NCI-H2196 (cell line): ENCODE measurements around the gene FCN1.

Experiments used
- DNase-seq: peaks from one replicate; lab custom pipeline; 2025; ENCODE audit not compliant: unreplicated experiment; lab: John Stamatoyannopoulos, UW

Gene FCN1

GRCh38 chr9:134879664-134880483 is 37.8 kb downstream of the FCN1 start:
- no peak for DNase-seq

GRCh38 chr9:134877541-134877940 is 40.2 kb downstream of the FCN1 start:
- no peak for DNase-seq

- no peak for DNase-seq
These were observed 42.3 kb downstream of the FCN1 start for GRCh38 chr9:134875371-134875770.

GRCh38 chr9:134872482-134873231 is 45.1 kb downstream of the FCN1 start:
- DNase-seq, result no peak

- no peak for DNase-seq
These were observed 45.9 kb downstream of the FCN1 start for GRCh38 chr9:134871697-134872340.

GRCh38 chr9:134870746-134871662 is 46.7 kb downstream of the FCN1 start:
- no peak for DNase-seq

GRCh38 chr9:134870301-134870694 is 47.4 kb downstream of the FCN1 start:
- DNase-seq, result no peak

- DNase-seq, result no peak
These were observed 48.0 kb downstream of the FCN1 start for GRCh38 chr9:134869554-134870300.

GRCh38 chr9:134868751-134869553 is 48.8 kb downstream of the FCN1 start:
- no peak for DNase-seq

- no peak for DNase-seq
These were observed 49.6 kb downstream of the FCN1 start for GRCh38 chr9:134867917-134868750.

- DNase-seq, result no peak
These were observed 52.9 kb downstream of the FCN1 start for GRCh38 chr9:134864821-134865190.

GRCh38 chr9:134863941-134864820 is 53.5 kb downstream of the FCN1 start:
- DNase-seq, result no peak

GRCh38 chr9:134863306-134863902 is 54.3 kb downstream of the FCN1 start:
- DNase-seq, result no peak

GRCh38 chr9:134861595-134862334 is 55.9 kb downstream of the FCN1 start:
- no peak for DNase-seq

GRCh38 chr9:134860510-134860909 is 57.2 kb downstream of the FCN1 start:
- no peak for DNase-seq

GRCh38 chr9:134858051-134858841 is 59.5 kb downstream of the FCN1 start:
- DNase-seq, result no peak
